Heart right ventricle (tissue), 16 donors: Measurements from ENCODE around the gene SLC16A2. TPM values are rescaled to one million over a fixed set of nuclear protein-coding genes. Genes with fewer than 3 reads are reported as not detected.

Source experiments
- ATAC-seq, 8 donors: fragments of 200-7000 bp; cut with Tn5 transposase; one replicate each; pipeline ENCODE4 v1.9.1; 2020; ENCODE audit warnings: mild to moderate bottlenecking in 8 of 8, moderate library complexity in 8 of 8, moderate number of reproducible peaks in 1 of 8
- DNase-seq, 2 donors: peaks; one replicate each; pipeline ENCODE4 v3.0.0-alpha.2; 2020
- H3K27ac ChIP-seq, 10 donors: fragments of 200-600 bp; sonication (generic) in 2 of 10; one replicate each; pipeline versions ENCODE4 v1.5.0 to v1.8.0; 2020 to 2022; ENCODE audit warnings: mild to moderate bottlenecking in 3 of 10
- H3K27me3 ChIP-seq, 7 donors: fragments of 200-600 bp; one replicate each; pipeline ENCODE4 v1.8.0; 2021 to 2022; ENCODE audit warnings: mild to moderate bottlenecking in 2 of 7
- H3K36me3 ChIP-seq, 9 donors: fragments of 200-600 bp; sonication (generic) in 1 of 9; one replicate each; pipeline versions ENCODE4 v1.5.0 to v1.8.0; 2020 to 2022; ENCODE audit warnings: mild to moderate bottlenecking in 2 of 9
- H3K4me1 ChIP-seq, 9 donors: fragments of 200-600 bp; sonication (generic) in 1 of 9; one replicate each; pipeline versions ENCODE4 v1.5.0 to v1.8.0; 2020 to 2022; ENCODE audit warnings: mild to moderate bottlenecking in 4 of 9
- H3K4me3 ChIP-seq, 10 donors: fragments of 200-600 bp; sonication (generic) in 2 of 10; one replicate each; pipeline versions ENCODE4 v1.5.0 to v1.8.0; 2020 to 2022; ENCODE audit warnings: mild to moderate bottlenecking in 7 of 10, moderate library complexity in 2 of 10
- H3K9me3 ChIP-seq, 11 donors: fragments of 200-600 bp in 10 of 11; sonication (generic) in 2 of 11; one replicate each; pipeline versions ENCODE4 v1.5.0 to v1.8.0; 2013 to 2022; ENCODE audit warnings: mild to moderate bottlenecking in 2 of 11, control low read depth in 1 of 11, moderate library complexity in 1 of 11
- WGBS, 2 donors: extraction: QIAGEN DNeasy Blood & Tissue Kit; methylation state at CpG; one replicate each; pipeline ENCODE4 v1.1.7; 2013; ENCODE audit warnings: inconsistent platforms in 1 of 2; 5-methylcytosine and 5-hydroxymethylcytosine counted together
- intact Hi-C, 10 donors: fragments of 100-400 bp; cut with DNase I; formaldehyde crosslinking; loops; one replicate each; pipeline versions ENCODE4 v1.11.1 to v1.14.2; 2022
- polyA plus RNA-seq, 2 donors: library from polyadenylated mRNA; stranded (reverse); fragments of 200-250 nt; gene quantifications; one replicate each; pipeline ENCODE4 v1.2.3, GENCODE V29; 2013
- total RNA-seq, 10 donors: library from RNA; stranded (reverse); fragmentation: NEBNext Ultra II Directional in 3 of 10; extraction: Animal tissue kit (Norgen Biotek cat#: 25700) in 3 of 10; gene quantifications; one replicate each; pipeline versions ENCODE4 v1.2.1 to v1.2.4, GENCODE V29; 2021 to 2023
- TF ChIP-seq, protein P1 (sequence below), 9 donors: fragments of 200-600 bp; sonication (generic) in 2 of 9; IDR thresholded peaks; one replicate each; pipeline versions ENCODE4 v1.5.0 to v1.8.0; 2021 to 2022; ENCODE audit warnings: antibody characterized with exemption in 9 of 9, mild to moderate bottlenecking in 5 of 9, moderate library complexity in 1 of 9
- donor health status: Arrhythmogenic right ventricular cardiomyopathy.
- donor health status: ischemic (EF 13 %, LVEDD 7.1; RV severe dilation, severe dysfunction).
- donor health status: healthy with polysubstance abuse.
- donor health status: DM: no; HTN: yes; CAD: no.
- donor health status: DM: no; HTN: no; CAD: no.
- donor health status: ischemic (EF 25% LVEDD 6.9; RV normal size, moderate dysfunction).
- donor health status: ischemic (EF 25% LVEDD 5.7; RV mildly dilated, moderate dysfunction).
- donor health status: healthy.
- donor health status: DM: yes; HTN: yes; CAD: no.
- donor health status: Ischemic cardiomyopathy.
- donor health status: ischemic (EF 35%, LVEDD 5.7; RV mildly dilated, moderate dysfunction).
- donor health status: nonischemic (EF 11% LVEDD 7.7; RV severe dilation, severe dysfunction).
- donor health status: DM: yes; HTN: yes; CAD: no.
- donor health status: PGD.
- donor health status: ischemic (EF 29% LVEDD 5.4; RV normal size, mild dysfunction).
- donor health status: nonischemic (EF 23%, LVEDD 6.1; RV moderate dilation, normal function).

Gene SLC16A2
- total and polyA plus RNA-seq, 12 donors: 2.4 to 12.6 (median 6.5) TPM

DNA sequence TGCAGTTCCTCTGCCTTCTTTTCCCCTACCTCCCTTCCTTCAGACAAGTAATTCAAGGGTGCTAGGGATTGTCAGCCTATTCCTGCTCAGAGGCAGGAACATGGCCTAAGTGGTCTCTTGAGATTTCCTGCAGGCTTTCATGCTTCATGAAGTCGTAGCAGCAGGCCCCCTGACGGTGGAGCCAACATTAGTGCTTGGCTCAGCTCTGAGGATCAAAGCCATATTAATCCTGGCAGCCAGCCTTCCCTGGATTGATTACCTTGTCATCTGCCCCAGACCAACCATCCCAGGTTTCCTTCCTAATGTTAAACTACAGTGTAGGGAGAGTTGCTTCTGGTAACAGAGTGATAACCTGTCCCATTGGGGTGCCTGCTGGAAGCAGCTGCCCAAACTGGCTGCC lies 84.1 kb downstream of the SLC16A2 start:
- Histone ChIP-seq H3K27me3 (peaks cover 0 to 9% (median 0%) of the 10 kb centered on the region in 7 donors), H3K9me3 (no peaks in the 10 kb centered on the region), H3K36me3 (no peaks in the 10 kb centered on the region), H3K4me3 (no peak overlapping the region), H3K4me1 (no peaks in the 10 kb centered on the region), H3K27ac (no peak overlapping the region)
- DNase-seq (no peak), ATAC-seq (no peak)
- TF ChIP-seq, protein P1, sequence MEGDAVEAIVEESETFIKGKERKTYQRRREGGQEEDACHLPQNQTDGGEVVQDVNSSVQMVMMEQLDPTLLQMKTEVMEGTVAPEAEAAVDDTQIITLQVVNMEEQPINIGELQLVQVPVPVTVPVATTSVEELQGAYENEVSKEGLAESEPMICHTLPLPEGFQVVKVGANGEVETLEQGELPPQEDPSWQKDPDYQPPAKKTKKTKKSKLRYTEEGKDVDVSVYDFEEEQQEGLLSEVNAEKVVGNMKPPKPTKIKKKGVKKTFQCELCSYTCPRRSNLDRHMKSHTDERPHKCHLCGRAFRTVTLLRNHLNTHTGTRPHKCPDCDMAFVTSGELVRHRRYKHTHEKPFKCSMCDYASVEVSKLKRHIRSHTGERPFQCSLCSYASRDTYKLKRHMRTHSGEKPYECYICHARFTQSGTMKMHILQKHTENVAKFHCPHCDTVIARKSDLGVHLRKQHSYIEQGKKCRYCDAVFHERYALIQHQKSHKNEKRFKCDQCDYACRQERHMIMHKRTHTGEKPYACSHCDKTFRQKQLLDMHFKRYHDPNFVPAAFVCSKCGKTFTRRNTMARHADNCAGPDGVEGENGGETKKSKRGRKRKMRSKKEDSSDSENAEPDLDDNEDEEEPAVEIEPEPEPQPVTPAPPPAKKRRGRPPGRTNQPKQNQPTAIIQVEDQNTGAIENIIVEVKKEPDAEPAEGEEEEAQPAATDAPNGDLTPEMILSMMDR (IDR thresholded peaks at IDR 0.05): no peak
- intact Hi-C loops: no loop called here
- WGBS, 2 donors: 36 to 41% methylated on average over 2 of the region's 2 CpGs

DNA sequence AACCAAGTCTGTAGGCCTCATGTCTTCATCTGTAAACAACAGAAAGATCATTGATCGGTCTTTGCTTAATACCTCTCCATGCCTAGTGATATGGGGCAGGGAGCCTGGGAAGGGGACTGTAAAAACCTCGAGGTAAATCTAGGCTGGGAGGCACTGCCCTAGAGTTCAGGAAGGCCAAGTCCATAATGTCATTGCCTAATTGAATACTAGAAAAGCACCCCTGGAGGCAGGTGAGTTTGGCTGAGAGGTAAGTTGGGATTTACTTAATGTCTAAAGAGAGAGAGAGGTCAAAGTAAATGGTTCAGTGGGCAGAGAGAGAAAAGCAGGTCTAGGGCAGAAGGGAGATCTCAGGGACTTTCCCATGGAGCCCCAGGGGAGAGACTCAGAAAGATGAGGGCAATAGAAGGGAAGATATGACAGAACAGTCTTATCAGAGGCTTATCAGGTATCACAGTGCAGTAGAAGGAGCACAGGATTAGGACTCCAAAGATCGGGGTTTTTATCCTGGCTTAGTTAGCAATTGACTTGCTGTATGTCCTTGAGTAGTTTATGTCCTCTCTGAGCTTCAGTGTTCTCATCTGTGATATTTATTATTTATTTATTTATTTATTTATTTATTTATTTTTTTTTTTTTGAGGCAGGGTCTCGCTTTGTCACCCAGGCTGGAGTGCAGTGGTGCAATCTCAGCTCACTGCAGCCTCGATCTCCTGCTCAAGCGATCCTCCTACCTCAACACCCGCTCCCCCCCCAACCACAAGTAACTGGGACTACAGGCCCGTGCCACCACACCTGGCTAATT lies 85.2 kb downstream of the SLC16A2 start:
- DNase-seq (no peak), ATAC-seq (no peak)
- Histone ChIP-seq H3K27ac (no peak overlapping the region), H3K36me3 (no peaks in the 10 kb centered on the region), H3K4me1 (no peaks in the 10 kb centered on the region), H3K4me3 (no peak overlapping the region), H3K27me3 (peaks cover 0 to 9% (median 0%) of the 10 kb centered on the region in 7 donors), H3K9me3 (no peaks in the 10 kb centered on the region)
- WGBS, 2 donors: 91 to 92% methylated on average over 8 of the region's 8 CpGs
- TF ChIP-seq, protein P1 (IDR thresholded peaks at IDR 0.05): no peak
- intact Hi-C loops: no loop called here

DNA sequence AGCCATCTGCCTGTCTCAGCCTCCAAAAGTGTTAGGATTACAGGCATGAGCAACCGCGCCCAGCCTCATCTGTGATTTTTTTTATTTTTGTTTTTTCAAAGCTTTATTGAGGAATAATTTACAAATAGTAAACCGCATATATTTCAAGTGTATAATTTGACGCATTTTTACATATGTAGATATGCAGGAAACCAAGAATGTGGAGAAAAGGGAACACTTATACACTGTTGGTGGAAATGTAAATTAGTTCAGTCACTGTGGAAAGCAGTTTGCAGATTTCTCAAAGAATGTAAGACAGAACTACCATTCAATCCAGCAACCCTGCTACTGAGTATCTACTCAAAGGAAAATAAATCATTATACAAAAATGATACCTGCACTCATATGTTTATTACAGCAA lies 85.9 kb downstream of the SLC16A2 start:
- ATAC-seq: no peak

DNA sequence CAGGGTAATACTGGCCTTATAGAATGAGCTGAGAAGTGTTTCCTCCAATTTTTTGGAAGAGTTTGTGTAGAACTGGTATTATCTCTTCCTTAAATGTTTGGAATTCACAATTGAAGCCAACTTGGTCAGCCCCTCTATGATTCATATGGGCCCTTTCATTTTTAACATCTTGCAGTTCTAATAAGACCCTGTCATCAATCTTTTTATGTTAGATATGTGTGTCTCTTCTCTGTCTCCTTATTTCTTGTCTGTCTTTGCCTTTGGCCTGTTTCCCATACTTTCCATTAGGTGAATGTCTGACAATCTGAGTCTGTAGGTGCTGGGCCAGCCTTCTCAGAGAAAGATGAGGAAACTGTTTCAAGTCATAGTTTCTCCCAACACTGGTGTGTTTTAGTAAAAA lies 88.7 kb downstream of the SLC16A2 start:
- Histone ChIP-seq H3K4me1 (peaks cover 0 to 8% (median 0%) of the 10 kb centered on the region in 9 donors), H3K27ac (no peak overlapping the region), H3K36me3 (no peaks in the 10 kb centered on the region), H3K27me3 (peaks cover 0 to 20% (median 0%) of the 10 kb centered on the region in 7 donors), H3K4me3 (no peak overlapping the region), H3K9me3 (no peaks in the 10 kb centered on the region)
- ATAC-seq (no peak), DNase-seq (no peak)
- TF ChIP-seq, protein P1 (IDR thresholded peaks at IDR 0.05): no peak
- intact Hi-C loops: no loop called here

More for the DNA sequence above, 85.9 kb downstream of the SLC16A2 start:
- TF ChIP-seq, protein P1 (IDR thresholded peaks at IDR 0.05): no peak
- 97 to 99% methylated on average over 4 of the region's 4 CpGs for WGBS, 2 donors
- H3K9me3 ChIP-seq: no peaks in the 10 kb centered on the region
- H3K27ac ChIP-seq: no peak overlapping the region
- peaks cover 0 to 14% (median 0%) of the 10 kb centered on the region in 7 donors for H3K27me3 ChIP-seq
- intact Hi-C loops: no loop called here
- DNase-seq: no peak
- H3K4me3 ChIP-seq: no peak overlapping the region
- no peaks in the 10 kb centered on the region for H3K36me3 ChIP-seq
- no peaks in the 10 kb centered on the region for H3K4me1 ChIP-seq
